ENCODE data around the gene AUTS2.

AUTS2 gene

DNA sequence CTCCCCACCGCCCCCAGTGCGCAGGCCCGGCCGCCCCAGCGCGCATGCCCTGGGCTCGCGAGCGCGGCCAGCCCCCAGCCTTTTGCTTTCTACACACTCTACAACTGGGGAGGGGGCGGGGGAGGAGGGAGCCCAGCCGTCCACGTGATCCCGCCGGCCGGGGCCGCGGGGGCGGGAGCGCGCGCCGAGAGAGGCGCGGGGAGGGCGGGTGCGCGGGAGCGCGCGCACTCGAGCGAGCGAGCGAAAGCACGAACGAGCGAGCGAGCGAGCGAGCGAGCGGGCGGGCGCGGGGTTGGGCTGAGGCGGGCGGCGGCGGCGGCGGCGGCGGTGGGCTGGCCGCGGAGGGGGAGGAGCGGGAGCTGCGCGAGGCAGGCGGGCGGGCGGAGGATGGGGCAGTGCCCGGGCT is at the start of gene AUTS2:
Gene AUTS2 (plus strand): TSS at position 395 of the 406 bp plus-strand sequence. CDS start 1,179 bp downstream, outside the sequence.
- peak; percentile 86 for DNase-seq

DNA sequence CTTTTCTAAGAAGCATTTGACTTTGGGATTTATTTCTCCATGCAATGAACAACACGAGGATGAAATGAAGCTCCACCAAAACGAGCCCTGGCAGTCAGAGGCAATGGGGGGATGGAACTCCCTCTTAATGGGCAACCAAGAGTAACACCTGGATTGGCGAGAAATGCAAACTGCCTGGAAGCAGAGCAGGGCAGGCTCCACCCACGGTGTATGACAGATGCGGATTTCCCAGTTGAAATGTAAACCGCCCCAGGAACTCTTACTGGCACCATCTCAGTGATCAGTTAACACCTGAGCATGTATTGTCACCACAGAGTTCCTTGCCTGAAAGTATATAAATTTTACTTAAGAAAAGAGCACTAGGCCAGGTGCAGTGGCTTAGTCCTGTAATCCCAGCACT is 47.3 kb upstream of the AUTS2 start:
- no peak for DNase-seq

DNA sequence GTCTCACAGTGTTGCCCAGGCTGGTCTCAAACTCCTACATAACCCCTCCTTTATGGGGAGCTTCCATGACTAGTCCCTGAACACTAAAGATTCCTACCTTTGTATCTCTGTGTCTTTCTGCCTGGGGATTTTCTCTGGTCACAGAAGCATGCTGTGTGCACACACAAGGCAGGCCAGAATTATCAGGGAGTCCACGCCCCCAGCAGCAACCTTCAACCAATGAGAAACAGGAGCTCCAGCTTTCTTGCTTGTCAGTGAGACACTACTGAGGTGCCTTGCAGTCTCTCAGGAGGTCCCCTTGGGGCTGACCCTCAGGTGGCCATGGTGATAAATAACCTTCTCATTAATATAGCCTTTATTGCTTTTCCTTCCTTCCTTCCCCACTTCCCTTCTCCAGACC is 45.1 kb upstream of the AUTS2 start:
- no peak for DNase-seq

DNA sequence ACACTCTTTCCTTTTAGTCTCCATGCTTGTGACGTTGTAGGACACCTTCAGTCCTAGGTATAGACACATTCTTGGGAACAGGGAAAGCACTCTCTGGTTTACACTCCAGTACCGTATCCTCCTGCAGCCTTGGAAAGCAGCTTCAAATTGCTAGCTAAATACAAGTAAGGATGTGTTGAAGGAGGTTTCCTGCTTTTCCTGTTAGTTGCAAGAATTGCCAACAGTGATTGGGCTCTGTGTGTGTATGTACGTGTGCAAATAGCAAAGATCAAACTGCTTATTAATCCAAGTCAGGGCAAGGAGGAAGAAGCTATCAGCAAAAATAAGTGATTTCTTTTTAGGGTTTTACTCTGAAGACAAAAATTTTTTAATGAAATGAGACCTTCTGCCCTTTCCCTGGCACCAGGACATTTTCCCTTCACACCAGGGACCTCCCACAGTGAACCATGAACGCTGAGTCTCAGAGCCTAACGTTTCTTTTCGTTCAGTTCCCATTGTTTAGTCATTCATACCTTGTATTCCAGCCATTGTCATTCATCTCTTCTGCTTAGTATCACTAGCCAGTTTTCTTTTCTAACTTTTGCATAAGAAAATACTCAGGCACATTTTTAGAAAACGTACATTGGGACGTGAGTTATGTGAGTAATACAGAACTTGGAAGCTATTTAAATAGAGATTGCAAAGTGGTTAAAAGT is 36.9 kb upstream of the AUTS2 start:
- no peak for DNase-seq

DNA sequence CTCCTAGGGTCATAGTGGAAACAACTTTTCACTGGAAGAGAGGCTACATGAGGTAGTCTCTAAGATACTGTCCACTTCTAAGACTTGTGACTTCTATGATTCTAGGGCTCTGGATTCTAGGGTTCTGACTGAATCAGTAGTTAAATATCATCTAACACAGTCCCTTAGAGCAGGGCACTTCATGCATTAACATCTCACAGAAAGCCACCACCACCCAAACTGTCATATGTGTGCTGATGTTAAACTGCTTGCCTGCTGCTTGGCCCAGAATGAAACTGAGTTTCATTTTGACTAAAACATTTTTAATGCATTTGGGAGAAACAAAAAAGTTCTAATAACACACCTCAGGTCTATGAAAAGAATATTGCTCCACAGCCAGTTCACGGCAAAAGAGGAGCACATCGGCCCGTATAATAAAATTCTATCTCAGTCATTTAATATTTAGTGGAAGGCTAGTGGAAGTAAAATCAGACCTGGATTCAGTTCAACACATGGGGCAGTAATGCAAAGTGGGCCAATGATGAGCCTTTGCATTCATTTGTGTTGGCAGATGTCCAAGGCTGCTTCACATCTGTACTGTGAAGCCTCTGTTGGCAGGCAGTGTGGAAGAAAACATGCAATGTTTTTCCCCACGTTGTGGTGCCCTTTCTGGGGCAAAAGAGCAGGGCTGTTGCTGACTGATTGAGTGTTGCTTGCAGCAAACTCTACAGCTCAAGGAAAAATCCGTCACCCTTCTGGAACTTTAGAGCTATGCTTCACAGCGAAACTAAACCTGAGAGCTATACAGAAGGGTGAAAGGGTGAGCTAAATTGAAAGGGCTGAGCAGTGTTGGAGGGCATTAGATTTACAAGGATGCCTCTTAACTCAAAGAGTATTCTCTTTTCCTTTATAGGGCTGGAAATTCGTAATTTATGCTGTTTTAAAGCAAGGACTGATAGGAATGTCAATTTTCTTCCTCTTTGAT is 33.5 kb upstream of the AUTS2 start:
- peak; percentile 90 for DNase-seq

DNA sequence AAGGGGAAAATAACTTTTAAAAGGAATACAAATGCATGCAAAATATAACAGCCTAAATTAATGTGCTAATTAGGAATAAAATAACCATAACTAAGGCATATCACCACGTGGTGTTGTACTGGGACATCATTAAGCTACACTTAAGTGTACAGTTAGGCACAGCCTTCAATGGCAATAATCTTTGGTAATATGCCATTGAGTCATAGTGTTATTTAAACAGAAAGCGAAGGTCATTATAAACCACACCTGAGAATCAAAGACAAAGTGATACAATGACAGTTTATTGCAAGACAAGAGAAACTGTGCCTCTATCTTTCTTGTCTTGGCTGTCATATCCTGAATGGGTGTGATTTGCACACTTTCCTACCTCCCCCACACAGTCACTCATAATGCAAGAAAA is 30.5 kb upstream of the AUTS2 start:
- no peak for DNase-seq

DNA sequence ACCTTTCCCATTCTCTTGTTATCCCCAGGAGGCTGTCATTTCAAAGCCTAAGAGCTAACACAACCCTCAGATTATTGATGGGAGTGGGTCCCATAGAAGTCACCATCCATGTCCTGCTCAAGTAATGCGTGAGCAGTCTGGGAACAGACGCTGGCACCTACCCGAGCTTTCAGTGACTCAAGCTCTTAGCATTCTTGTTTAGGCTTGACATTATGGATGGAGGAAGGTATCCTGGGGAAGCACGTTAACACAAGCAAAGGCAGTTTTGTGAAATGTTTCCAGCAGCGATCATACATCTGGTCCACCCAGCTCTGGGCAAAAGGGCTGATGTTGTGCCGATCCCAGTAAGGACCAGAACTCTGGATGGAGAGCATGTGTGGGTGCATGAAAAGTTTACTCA is 30.0 kb upstream of the AUTS2 start:
- DNase-seq = no peak

DNA sequence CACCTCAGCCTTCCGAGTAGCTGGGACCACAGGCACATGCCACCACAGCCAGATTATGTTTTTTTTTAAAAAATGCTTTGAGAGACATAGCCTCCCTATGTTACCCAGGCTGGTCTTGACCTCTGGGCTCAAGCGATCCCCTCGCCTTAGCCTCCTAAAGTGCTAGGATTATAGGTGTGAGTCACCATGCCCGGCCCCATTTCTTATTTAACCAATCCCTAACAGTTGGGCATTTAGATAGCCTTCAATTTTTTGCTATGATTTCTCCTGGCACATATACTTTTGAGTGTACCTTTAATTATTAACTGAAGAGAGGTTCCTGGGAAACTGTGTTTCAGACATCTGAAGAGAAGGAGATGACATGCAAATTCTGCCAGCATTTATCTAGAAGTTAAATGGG is 22.6 kb upstream of the AUTS2 start:
- no peak for DNase-seq

DNA sequence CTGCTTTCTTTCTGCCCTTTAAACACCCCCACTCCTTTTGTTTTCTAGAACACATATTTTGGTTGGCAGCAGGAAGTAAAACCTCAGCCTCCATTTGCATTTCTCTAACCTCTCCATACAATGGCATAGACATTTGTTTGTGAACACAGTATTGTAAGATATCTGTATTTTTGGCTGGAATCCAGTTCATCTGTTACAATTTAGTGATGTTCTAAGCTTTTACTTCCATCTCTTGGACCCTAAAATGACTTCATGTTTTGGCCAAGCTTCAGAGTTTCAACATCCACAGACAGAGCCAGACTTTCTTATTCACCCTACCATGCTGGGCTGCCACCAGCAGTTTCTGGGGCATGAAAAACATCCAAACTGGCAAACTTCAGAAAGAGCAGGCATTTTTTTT is 21.1 kb upstream of the AUTS2 start:
- DNase-seq = no peak

DNA sequence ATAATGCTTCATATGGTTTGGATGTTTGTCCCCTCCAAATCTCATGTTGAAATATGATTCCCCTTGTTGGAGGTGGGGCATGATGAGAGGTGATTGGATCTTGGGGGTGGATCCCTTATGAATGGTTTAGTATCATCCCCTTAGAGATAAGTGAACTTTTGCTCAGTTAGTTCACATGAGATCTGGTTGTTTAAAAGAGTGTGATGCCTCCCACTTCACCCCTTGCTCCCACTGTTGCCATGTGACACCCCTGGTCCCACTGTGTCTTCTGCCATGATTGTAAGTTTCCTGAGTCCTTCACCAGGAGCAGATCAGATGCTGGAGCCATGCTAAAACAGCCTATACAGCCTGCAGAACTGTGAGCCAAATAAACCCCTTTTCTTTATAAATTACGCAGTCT is 13.1 kb upstream of the AUTS2 start:
- DNase-seq = no peak

DNA sequence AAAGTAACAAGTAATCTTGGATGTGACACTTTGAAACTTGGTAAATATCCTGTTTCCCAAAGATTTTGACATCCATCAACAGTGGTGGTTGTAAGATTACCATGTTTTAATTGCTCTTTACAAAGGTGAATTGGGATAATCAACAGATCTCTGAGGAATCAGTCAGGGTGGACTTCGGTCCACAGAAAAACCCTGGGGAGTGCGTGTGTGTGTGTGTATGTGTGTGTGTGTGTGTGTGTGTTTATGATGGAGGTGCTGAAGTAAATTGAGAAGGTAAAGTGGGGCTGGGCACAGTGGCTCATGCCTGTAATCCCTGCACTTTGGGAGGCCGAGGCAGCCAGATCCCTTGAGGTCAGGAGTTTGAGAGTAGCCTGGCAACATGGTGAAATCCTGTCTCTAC is 12.0 kb upstream of the AUTS2 start:
- DNase-seq = no peak

DNA sequence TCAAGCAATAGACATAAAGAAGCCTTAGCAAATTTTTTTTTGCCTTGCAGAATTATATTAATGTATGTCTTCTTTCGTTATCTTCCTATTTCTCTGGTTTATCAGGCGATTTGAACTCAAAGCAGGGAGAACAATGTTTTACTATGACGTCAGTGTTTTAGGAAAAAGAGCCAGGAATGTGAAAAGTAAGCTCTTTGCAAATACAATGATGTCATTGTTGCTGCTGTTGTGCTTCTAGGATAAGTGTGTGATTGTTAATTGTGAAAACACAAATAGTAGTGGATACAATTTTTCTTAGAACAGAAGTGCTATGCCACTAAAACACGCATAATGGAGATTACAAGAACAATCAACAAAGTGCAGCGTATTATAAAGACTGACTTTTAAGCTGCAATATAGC is 9.5 kb upstream of the AUTS2 start:
- no peak for DNase-seq

DNA sequence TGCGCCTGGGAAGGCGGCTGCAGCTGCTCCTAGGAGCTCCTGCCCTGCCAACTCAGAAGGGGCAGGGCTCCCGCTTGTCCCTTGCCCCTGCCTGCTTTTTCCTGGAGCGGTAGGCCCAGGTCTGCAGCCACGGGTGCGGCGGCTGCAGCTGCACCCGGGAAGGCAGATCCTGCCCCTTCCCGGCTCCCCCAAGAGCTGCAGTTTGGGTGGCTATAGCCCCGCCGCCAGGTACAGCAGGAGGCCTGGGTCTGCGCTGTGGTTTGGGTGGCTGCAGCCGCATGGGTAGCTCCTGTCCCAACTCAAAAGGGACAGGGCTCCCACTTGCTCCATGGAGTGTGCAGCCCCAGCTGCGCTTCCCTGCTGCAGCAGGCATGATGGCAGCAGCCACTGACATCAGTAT is 6.5 kb upstream of the AUTS2 start:
- no peak for DNase-seq

DNA sequence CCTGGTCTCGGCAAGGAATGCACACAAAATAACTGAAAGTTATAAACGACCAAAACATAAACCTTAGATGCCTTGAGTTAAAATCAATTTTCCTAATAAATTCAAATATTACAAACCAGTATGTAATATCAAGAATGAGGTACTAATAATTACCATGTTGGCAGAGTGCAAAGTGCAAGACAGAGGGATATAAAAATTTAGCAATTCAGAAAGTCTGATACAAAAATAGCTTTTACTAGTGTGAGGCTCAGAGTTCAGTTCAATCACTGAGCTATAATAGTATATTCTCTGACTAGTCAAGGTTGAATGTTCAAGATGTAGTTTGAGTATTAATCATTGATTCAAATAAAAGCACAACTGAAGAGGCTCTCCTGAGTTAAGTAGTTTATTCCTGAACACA is 4.8 kb upstream of the AUTS2 start:
- no peak for DNase-seq

DNA sequence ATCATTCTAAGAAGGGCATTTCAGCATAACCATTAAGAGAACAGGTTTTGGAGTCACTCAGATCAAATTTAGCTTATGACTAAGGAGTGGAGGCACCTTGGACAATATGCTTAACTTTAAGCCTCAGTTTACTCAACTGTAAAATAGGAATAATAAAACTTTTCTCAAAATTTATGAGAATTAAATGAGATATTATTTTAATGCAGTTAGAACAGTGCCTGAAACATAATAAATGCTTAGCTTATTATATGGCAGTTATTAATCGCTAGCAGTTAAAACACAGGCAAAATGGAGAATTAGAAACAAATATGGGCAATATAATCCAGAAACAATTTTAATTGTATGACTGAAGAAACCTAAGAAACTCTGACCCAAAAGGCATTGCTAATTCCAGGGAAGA is 2.9 kb upstream of the AUTS2 start:
- no peak for DNase-seq

DNA sequence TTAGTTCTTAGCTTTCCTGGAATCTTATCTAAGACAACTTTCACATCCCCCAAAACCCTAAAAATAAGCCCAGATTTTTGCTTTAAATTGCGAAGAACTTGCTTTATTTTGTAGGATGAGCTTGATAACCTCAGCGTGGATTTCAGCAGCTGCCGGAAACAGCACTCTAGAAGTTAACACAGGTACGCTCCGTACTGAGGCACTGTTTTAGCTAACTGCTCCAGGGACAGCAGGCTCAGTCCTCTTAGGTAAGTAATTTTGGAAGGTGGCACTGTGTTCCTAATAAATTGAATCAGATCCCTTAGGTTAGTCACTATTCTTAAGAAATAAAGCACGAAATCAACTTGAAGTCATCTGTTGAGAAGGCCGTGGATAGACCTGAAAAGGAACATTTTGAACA is 2.2 kb upstream of the AUTS2 start:
- DNase-seq = no peak

DNA sequence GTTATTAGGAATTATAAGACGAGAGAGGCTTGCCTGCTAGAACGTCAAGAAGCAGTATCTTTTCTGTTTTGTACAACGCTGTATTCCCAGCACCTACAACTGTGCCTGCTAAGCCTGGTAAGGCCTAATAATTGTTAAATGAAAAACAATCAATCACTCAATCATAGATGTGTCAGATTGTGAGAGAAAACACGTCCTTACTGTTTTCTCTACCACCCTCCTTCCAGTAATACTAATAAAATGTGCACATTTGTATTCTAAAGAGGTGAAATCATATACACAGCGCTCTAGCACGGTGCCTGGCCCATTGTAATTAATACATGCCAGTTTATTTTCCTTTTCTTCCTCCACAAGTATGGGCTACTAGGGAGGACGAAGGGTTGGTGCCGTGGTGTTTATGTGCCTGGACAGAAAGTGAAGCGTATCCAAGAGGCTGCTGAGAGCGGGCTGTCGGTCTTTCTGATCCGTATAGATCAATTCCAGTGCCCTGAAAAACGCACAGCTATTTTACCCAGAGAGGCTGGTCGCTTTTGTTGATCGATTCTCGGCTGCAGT is 1.5 kb upstream of the AUTS2 start:
- no peak for DNase-seq

DNA sequence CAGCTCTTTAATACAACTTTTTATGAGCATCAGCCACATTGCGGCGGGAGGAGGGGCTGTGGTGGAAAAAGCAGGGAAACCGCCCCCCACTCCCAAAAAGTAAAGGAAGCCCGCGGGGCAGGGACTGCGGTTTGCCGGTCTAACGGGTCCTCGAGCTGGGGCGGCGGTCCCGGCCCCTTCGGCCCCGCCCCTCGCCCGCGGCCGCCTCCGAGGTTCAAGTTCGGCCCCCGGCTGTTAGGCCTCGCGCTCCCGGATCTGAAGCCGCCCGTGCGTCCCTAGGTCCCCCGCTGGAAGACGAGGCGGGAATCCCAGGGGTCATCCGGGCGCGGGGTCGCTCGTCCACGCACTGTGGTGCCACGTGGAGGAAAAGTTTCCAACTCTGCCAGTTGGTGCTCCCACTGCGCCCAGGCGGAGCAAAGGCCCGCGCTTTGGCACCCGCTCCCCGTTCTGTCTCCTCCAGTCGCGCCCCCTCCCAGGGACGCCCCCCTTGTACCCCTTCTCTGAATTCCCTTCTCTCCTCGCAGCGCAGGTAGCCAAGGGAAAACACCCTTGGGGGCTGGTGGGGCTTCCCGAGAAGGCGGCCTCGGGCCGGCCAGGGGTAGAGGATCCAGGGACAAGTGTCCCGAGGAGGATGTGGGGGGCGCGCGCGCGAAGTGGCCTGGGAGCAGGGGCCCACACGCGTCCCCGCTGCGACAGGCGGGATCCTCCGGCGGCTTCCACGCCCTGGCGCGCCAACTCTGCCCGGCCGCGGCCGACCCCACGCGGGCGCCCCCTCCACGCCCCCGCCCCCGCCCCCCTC is 798 bp upstream of the AUTS2 start:
- no peak for DNase-seq

DNA sequence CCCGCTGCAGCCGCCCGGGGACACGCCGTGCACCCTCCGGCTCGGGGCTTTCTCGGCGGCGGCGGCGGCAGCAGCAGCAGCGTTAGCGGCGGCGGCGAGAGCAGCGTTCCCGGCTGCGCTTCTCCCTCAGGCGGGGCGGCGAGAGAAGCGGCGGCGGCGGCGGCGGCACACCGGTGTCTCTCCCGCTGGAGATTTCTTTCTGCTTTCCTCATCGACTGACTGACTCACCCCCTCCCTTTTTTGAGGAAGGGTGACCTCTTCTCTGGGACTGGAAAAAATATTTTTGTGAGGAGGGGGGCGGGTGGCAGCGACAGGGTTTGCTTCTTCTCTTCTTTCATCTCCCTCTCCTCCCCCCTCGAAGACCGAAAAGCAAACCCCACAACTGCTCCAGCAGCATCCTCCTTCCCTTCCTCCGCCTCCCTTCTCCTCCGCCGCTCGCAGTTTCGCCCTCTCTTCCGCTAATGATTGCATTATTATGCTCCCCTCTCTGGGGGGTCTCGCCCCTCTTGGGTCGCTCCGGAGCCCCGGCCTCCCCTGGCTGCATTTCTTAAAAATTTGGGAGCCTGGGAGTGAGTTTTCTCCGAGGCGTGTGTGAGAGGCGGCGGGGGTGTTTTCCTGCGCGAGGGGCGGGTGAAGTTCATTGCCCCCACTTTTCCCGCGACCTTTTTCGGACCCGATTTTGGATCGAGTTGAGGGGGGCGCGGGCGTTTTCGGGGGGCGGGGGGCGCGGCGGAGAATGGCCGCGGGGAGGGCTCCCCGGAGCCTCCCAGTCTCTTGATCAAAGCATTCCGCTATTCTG is 411 bp downstream of the AUTS2 start:
- no peak for DNase-seq

DNA sequence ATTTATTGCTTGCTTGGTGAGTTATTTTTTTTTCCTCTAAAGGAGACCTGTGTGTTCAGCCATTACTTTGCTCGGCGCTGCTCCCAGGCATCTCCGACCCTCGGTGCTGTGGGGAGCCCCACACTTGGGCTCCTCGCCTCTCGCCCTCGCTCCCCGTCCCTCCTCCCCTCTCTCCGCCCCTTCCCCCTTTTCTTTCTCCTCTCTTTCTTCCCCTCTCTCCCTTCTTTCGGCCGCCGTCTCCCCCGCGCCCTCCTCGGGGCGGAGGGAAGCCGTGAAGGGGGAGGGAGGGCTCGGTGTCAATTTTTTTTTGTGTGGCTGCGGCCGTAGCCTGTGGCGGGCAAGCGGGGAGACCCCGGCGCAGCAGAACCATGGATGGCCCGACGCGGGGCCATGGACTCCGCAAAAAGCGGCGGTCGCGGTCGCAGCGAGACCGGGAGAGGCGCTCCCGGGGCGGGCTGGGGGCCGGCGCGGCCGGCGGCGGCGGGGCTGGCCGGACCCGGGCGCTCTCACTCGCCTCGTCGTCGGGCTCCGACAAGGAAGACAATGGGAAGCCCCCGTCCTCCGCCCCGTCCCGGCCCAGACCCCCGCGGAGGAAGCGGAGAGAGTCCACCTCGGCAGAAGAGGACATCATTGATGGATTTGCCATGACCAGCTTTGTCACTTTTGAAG is 1.1 kb downstream of the AUTS2 start:
- no peak for DNase-seq

DNA sequence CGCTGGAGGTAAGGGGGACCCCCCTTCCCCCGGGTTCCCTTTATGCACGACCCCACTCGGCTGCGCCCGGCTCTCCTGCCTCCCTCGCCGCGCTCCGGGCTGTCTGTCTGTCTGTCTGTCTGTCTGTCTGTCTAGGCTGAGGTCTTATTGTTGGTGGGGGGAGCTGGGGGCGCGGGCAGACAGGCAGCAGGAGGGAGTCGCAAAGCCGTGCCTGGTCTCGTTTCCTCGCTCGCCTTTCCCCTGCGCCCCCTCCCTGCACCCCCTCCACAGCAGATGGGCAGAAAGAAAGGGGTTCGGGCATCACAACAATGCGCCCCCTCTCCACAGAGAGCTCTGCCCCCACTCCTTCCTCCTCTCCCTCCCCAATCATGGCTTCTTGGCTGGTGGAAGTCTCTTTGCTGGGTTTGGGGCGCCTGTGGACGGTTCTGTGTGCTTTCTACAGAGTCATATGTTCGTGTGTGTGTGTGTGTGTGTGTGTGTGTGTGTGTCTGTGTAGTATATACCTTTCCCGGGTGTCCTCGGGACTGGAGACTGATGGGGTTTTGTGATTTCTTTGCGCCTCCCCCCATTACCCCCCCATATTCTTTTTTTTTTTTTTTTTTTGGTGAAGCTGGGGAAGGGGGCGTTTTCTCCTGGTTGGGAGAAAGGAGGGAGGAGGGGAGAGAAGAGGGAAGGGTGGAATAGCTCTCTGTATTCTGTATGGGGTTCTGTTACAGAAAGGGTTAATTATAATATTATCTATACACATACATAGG is 1.9 kb downstream of the AUTS2 start:
- DNase-seq = no peak

Data from NCI-H2029 (cell line).